T-helper 2 cell treated with Interferon-gamma antibody and Interleukin-4, amounts not matched to agents 100 ng/mL and 5 ng/mL, for 36 hours (primary cell): ENCODE measurements around the gene CRABP2. TPM values are rescaled to one million over a fixed set of nuclear protein-coding genes. Genes with fewer than 3 reads are reported as not detected.

ENCODE experiments used
- intact Hi-C: fragments of 100-400 bp; cut with micrococcal nuclease; formaldehyde crosslinking; loops from one replicate; pipeline ENCODE4 v1.15.1; 2023
- total RNA-seq: library from RNA; stranded (reverse); gene quantifications from 2 replicates; pipeline ENCODE4 v1.2.3, GENCODE V29; 2022

CRABP2 gene
- total RNA-seq, 1 donor from 2014 or later, result 1.6 TPM

- intact Hi-C loops, result loop anchor here (5.0 kb wide), 1 partner anchor 77 kb away; no protein-coding TSS in a partner anchor
These were observed 45.8 kb downstream of the CRABP2 start for GRCh38 chr1:156659661-156659987.

GRCh38 chr1:156658945-156659574 is 46.3 kb downstream of the CRABP2 start:
- intact Hi-C loops, result loop anchor here (5.0 kb wide), 1 partner anchor 77 kb away; no protein-coding TSS in a partner anchor

- intact Hi-C loops, result loop anchor here (5.0 kb wide), 1 partner anchor 76 kb away; no protein-coding TSS in a partner anchor
These were observed 46.9 kb downstream of the CRABP2 start for GRCh38 chr1:156658496-156658895.

DNA sequence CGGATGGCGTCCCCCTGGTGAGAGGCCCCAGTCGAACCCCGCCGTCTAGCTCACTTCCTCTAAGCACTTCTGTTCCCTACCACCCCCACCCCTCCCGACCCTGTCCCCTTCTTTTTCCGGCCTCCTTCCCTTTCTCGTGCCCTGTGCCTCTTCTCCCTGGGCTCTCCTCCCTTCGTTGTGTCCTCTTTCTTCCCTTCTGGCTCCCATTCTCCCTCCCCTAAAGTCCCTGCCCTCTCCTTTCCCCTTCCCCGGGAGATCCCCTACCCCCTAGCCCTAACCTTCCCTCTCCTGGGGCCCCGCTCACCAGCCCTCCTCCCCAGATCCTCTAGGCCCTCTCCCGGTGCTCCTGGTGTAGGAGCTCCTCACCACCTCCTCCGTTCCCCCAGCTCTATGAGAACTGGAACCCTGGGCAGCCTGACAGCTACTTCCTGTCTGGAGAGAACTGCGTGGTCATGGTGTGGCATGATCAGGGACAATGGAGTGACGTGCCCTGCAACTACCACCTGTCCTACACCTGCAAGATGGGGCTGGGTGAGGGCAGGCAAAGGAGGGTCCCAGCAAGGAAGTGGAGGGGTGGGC is 47.6 kb downstream of the CRABP2 start:
- intact Hi-C loops, result loop anchor here (1.0 to 5.0 kb wide), 2 partner anchors 31 to 76 kb away; no protein-coding TSS in a partner anchor

DNA sequence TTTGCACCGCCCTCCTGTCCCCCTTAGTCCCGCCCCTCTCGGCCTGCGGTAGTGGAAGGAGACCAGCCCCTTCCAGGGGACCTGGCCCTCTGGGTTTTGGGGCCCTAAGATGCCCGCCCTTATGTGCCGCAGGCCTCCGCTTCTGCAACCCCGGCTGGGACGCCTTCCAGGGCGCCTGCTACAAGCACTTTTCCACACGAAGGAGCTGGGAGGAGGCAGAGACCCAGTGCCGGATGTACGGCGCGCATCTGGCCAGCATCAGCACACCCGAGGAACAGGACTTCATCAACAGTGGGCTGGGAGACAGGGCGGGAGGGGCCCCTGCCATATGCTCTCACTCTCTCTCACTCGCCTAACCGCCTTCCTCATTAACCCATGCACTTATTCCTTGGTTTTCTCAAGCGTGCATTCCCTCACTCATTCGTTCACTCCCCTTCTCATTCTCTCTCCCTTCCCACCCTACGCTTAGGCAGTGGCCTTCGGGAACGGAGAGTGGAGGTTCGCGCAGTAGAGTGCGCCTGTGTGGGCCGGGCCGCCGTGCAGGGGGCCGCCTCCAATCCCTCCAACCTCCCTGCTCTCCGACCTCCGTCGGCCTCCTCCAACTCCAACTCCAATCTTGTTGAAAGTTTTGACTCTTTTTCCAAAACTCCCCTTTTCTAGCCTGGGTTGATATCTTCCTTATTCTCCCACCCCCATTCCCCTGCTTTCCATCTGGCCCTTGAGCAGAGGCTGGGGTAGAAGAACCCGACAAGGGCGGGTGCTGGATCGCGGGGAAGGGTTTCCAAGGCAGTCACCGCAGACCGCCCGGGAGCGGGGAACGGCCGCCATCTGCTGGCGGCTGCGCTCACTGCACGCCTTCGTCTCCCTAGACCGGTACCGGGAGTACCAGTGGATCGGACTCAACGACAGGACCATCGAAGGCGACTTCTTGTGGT is 48.3 kb downstream of the CRABP2 start:
- intact Hi-C loops, result loop anchor here (1.0 to 5.0 kb wide), 2 partner anchors 30 to 75 kb away; no protein-coding TSS in a partner anchor

DNA sequence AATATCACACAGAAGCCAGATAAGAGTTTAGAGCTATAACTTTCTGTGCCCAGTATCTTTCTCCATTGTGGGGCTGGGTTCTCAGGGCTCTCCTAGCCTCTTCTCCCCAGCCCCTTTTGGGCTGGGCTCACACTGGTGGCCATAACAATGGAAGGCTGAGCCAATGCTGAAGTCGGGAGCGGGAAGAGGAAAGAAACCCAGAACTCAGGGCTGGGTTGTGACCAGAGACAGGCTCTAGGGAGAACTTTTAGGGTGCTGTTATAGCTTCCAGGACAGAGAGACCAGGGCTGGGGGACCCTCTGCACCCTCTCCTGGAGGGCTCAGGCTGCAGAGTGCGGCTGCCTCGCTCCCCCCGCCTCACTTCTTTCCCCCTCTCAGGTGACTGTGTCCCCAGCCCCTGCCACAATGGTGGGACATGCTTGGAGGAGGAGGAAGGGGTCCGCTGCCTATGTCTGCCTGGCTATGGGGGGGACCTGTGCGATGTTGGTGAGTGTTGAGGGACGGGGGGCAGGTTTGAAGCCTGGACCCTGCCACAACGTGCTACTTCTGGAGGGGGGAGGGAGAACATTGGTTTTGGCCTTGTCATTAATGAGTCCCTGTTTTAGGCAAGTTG is 49.4 kb downstream of the CRABP2 start:
- intact Hi-C loops, result loop anchor here (5.0 kb wide), 1 partner anchor 74 kb away; no protein-coding TSS in a partner anchor

DNA sequence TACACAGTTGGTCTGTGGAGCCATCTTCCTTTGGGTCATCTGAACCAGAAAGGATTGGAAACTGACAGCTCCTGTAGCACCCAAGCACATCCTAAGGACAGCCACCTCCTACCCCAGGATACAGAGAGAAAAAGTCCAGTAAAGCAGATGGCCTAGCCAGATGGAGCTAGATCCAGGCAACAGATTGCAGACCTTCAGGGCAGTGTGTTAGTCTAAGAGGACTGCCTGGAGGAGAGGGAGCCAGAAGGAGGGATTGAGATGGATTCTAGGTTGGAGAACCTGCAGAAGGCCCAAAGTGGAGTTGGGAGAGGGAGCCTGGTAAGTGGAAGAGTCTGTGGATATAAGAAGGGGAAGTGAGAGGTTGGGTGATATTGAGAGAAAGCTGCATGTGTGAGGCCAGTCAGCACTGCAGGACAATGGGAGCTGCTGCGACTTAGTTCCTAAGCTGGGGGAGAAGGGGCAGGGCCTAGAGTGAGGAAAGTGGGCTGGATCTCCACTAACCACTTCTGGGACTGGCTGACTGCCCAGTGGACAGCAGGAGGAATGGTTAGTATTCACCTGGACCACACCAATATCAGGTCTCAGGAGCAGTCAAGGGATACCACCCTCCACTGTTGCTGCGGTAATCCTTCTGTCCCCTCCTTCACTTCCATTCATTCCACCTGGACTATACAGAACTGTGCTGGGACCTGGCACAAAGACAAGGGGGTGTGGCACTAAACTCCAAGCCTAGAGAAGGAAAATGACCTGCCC is 50.1 kb downstream of the CRABP2 start:
- intact Hi-C loops, result loop anchor here (5.0 kb wide), 1 partner anchor 73 kb away; no protein-coding TSS in a partner anchor

DNA sequence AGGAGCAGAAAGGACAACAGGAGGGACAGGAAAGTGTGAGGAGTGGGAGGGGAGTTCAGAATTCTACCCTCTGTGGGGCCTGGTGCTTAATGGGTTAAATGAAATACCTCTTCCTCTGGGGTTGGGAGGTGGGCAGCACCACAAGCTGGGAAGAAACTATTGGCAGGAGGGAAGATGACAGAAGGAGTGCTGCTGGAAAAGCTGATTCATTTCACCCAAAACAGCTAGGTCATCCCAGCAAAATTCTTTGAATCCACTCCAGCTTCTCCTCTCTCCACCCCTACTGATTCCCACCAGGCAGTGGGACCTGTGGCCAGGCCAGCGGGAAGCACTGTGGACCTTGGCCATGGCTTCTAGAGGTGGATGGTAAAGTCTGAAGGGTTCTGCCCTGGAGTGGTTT is 50.7 kb downstream of the CRABP2 start:
- intact Hi-C loops, result loop anchor here (5.0 kb wide), 1 partner anchor 72 kb away; no protein-coding TSS in a partner anchor

DNA sequence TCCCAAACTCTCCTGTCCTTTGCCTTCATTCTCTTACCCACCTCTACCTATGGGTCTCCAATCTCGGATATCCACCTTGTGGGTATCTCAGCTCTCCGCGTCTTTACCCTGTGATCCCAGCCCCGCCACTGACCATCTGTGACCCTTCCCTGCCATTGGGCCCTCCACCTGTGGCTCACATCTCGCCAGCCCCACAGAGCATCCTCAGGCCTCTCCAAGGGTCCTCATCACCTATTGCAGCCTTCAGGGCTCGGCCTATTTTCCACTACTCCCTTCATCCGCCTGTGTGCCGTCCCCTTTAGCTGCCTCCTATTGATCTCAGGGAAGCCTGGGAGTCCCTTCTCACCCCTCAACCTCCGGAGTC is 52.4 kb downstream of the CRABP2 start:
- intact Hi-C loops, result no loop called here

GRCh38 chr1:156652131-156652991 is 53.0 kb downstream of the CRABP2 start:
- intact Hi-C loops, result no loop called here

Other genes with a start within 250 kb of the CRABP2 start
- 29.7 and 34.2 TPM in 2 replicates for gene MEF2D, start 204.8 kb downstream of the CRABP2 start, total RNA-seq
- gene IQGAP3, start 133.0 kb downstream of the CRABP2 start, total RNA-seq, result 16.1 and 16.4 TPM in 2 replicates
- 1.2 and 2.3 TPM in 2 replicates for gene TTC24, start 125.9 kb downstream of the CRABP2 start, total RNA-seq
- gene NAXE, start 113.8 kb downstream of the CRABP2 start, total RNA-seq, result 59.9 and 64.5 TPM in 2 replicates
- gene GPATCH4, start 104.1 kb downstream of the CRABP2 start, total RNA-seq, result 50.4 and 53.5 TPM in 2 replicates
- 0.11 TPM in 1 of 2 replicates, not detected in the other for gene HAPLN2, start 86.2 kb downstream of the CRABP2 start, total RNA-seq
- not detected in 2 replicates for gene BCAN, start 63.5 kb downstream of the CRABP2 start, total RNA-seq
- not detected in 2 replicates for gene NES, start 28.2 kb downstream of the CRABP2 start, total RNA-seq
- gene METTL25B, start 22.9 kb upstream of the CRABP2 start, total RNA-seq, result 29.8 and 34.7 TPM in 2 replicates
- gene ISG20L2, start 23.2 kb upstream of the CRABP2 start, total RNA-seq, result 57.9 and 59.3 TPM in 2 replicates
- gene MRPL24, start 35.5 kb upstream of the CRABP2 start, total RNA-seq, result 71.9 and 75.7 TPM in 2 replicates
- 253 and 257 TPM in 2 replicates for gene HDGF, start 46.1 kb upstream of the CRABP2 start, total RNA-seq
- 83.3 and 85.5 TPM in 2 replicates for gene PRCC, start 62.0 kb upstream of the CRABP2 start, total RNA-seq
- 94.7 and 96.1 TPM in 2 replicates for gene SH2D2A, start 111.3 kb upstream of the CRABP2 start, total RNA-seq
- gene INSRR, start 153.5 kb upstream of the CRABP2 start, total RNA-seq, result 0.14 TPM in 1 of 2 replicates, not detected in the other
- 12.7 and 13.4 TPM in 2 replicates for gene NTRK1, start 155.3 kb upstream of the CRABP2 start, total RNA-seq
- gene PEAR1, start 188.1 kb upstream of the CRABP2 start, total RNA-seq, result 0.09 TPM in 2 replicates
- not detected in 2 replicates for gene LRRC71, start 215.0 kb upstream of the CRABP2 start, total RNA-seq